Ishikawa (cell line): ENCODE results near the gene ZC3H8.

ENCODE experiments used
- CEBPB ChIP-seq: IDR thresholded peaks from 2 replicates; pipeline ENCODE4 v1.6.1; 2012
- CREB1 ChIP-seq: IDR thresholded peaks from 2 replicates; pipeline ENCODE4 v1.6.1; 2012; ENCODE audit warnings: low read depth
- EGR1 ChIP-seq: IDR thresholded peaks from 2 replicates; pipeline ENCODE4 v1.6.1; 2012
- EP300 ChIP-seq: IDR thresholded peaks from 2 replicates; pipeline ENCODE4 v1.6.1; 2012; ENCODE audit warnings: borderline replicate concordance
- FOXM1 ChIP-seq: IDR thresholded peaks from 2 replicates; pipeline ENCODE4 v1.6.1; 2012; ENCODE audit warnings: low read depth, borderline replicate concordance
- MAX ChIP-seq: IDR thresholded peaks from 2 replicates; pipeline ENCODE4 v1.6.1; 2012
- NFIC ChIP-seq: IDR thresholded peaks from 2 replicates; pipeline ENCODE4 v1.6.1; 2012
- RAD21 ChIP-seq: IDR thresholded peaks from 2 replicates; pipeline ENCODE4 v1.6.1; 2012; ENCODE audit warnings: low read depth
- REST ChIP-seq: IDR thresholded peaks from 2 replicates; pipeline ENCODE4 v1.6.1; 2012; ENCODE audit warnings: low read depth, mild to moderate bottlenecking
- TAF1 ChIP-seq: IDR thresholded peaks from 2 replicates; pipeline ENCODE4 v1.6.1; 2012; ENCODE audit warnings: low read depth, mild to moderate bottlenecking
- TCF12 ChIP-seq: IDR thresholded peaks from 2 replicates; pipeline ENCODE4 v1.6.1; 2012; ENCODE audit warnings: low read depth
- TEAD4 ChIP-seq: IDR thresholded peaks from 2 replicates; pipeline ENCODE4 v1.6.1; 2012
- USF1 ChIP-seq: IDR thresholded peaks from 2 replicates; pipeline ENCODE4 v1.6.1; 2012
- YY1 ChIP-seq: IDR thresholded peaks from 2 replicates; pipeline ENCODE4 v1.6.1; 2012; ENCODE audit warnings: low read depth
- ZBTB7A ChIP-seq: IDR thresholded peaks from 2 replicates; pipeline ENCODE4 v1.6.1; 2012; ENCODE audit warnings: low read depth

ZC3H8 gene

GRCh38 chr2:112189001-112189556, 65.8 kb downstream of the ZC3H8 start:
- TF ChIP-seq MAX (no peak), FOXM1 (no peak), CEBPB (no peak), EGR1 (no peak), RAD21 (no peak), YY1 (no peak), ZBTB7A (no peak)

- 0 out of 2 replicates have a peak, but pooled peaks have one; percentile 12 for TF ChIP-seq NFIC
- TF ChIP-seq FOXM1: no peak; the same call in 1 of the 2 replicates
- no peak for TF ChIP-seq CREB1
- TF ChIP-seq RAD21: no peak
- peak; percentile 44; the same call in 1 of the 2 replicates for TF ChIP-seq EP300
- no peak for TF ChIP-seq MAX
- no peak for TF ChIP-seq ZBTB7A
- TF ChIP-seq EGR1: no peak
- TF ChIP-seq REST: no peak
- no peak for TF ChIP-seq TAF1
- TF ChIP-seq YY1: no peak
- TF ChIP-seq TEAD4: peak; percentile 5; the same call in 1 of the 2 replicates
- TF ChIP-seq USF1: no peak
- TF ChIP-seq CEBPB: no peak
- TF ChIP-seq TCF12: 0 out of 2 replicates have a peak, but pooled peaks have one; percentile 32
Observed at GRCh38 chr2:112187805-112188596, 66.8 kb downstream of the ZC3H8 start.

- TF ChIP-seq ZBTB7A: no peak
- no peak for TF ChIP-seq TCF12
- no peak for TF ChIP-seq RAD21
- no peak for TF ChIP-seq EP300
- TF ChIP-seq YY1: no peak
- TF ChIP-seq CREB1: no peak
- TF ChIP-seq NFIC: no peak
- TF ChIP-seq TEAD4: no peak
- TF ChIP-seq EGR1: no peak
- TF ChIP-seq TAF1: no peak
- TF ChIP-seq USF1: no peak
- TF ChIP-seq FOXM1: no peak
- no peak for TF ChIP-seq REST
- no peak for TF ChIP-seq CEBPB
- no peak for TF ChIP-seq MAX
Observed at GRCh38 chr2:112187046-112187715, 67.7 kb downstream of the ZC3H8 start.

GRCh38 chr2:112185131-112185530, 69.7 kb downstream of the ZC3H8 start:
- TF ChIP-seq FOXM1 (no peak), YY1 (no peak), REST (no peak), EP300 (no peak), TEAD4 (no peak), EGR1 (no peak), RAD21 (no peak), TCF12 (no peak), NFIC (no peak), USF1 (no peak), ZBTB7A (no peak), CREB1 (no peak), MAX (no peak), CEBPB (no peak), TAF1 (no peak)
